GM12801 (cell line): ENCODE measurements around the gene DMWD.

Source experiments
- TF ChIP-seq, protein P1 (sequence below): IDR thresholded peaks from one replicate; pipeline ENCODE4 v1.5.1; 2011; ENCODE audit warnings: control low read depth; ENCODE audit not compliant: insufficient read length; ENCODE audit errors: extremely low read depth

DMWD gene

DNA sequence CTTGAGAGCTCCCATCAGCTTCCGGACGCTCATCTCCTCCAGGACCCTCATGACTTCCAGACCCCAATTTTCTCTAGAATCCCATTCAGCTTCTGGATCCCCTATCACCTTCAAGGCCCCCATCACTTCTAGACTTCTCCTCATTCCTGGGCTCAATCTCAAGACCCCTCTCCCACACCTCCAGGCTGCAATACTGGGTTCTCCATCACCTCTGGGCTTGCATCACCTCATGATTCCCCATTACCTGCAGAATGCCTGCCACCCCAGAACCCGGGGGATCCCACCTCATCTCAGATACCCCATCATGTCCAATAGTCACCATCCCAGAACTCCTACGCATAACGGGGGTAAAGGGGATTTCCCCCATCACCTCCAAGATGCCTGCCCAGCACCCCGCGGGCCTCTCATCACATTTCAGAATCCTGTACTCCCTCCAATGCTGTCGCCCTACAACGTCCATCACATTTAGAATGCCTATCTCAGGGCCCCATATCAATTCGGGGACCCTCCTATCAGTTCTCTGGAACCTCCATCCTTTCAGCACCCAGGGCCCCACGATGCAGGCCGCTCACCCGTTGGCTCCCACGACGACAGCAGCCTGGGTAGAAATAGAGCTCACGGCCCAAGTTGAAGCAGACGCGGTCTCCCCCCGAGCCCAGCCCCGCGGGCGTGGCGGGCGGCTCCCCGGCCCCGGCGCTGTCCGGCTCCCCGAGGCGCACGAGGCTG lies 738 bp downstream of the DMWD start:
- TF ChIP-seq, protein P1, sequence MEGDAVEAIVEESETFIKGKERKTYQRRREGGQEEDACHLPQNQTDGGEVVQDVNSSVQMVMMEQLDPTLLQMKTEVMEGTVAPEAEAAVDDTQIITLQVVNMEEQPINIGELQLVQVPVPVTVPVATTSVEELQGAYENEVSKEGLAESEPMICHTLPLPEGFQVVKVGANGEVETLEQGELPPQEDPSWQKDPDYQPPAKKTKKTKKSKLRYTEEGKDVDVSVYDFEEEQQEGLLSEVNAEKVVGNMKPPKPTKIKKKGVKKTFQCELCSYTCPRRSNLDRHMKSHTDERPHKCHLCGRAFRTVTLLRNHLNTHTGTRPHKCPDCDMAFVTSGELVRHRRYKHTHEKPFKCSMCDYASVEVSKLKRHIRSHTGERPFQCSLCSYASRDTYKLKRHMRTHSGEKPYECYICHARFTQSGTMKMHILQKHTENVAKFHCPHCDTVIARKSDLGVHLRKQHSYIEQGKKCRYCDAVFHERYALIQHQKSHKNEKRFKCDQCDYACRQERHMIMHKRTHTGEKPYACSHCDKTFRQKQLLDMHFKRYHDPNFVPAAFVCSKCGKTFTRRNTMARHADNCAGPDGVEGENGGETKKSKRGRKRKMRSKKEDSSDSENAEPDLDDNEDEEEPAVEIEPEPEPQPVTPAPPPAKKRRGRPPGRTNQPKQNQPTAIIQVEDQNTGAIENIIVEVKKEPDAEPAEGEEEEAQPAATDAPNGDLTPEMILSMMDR = no peak

DNA sequence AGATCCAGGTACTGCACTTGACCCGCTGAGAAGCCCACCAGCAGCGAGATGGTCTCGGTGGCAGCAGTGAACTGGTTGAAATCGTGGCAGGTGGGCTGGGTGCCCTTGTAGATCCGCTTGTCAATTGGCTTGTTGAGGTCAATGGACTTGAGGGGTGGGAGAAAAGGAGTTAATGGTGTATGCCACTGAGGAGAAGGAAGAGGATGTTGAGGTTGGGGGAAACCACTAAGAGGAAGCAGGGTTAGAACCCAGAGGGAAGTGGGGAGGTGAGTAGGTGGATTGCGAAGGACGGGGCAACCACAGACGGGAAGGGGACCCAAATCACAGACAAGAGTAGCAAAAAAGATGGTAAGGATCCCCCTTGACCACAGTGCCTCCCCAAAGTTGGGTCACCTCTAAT lies 1.7 kb downstream of the DMWD start:
- TF ChIP-seq, protein P1 = no peak

DNA sequence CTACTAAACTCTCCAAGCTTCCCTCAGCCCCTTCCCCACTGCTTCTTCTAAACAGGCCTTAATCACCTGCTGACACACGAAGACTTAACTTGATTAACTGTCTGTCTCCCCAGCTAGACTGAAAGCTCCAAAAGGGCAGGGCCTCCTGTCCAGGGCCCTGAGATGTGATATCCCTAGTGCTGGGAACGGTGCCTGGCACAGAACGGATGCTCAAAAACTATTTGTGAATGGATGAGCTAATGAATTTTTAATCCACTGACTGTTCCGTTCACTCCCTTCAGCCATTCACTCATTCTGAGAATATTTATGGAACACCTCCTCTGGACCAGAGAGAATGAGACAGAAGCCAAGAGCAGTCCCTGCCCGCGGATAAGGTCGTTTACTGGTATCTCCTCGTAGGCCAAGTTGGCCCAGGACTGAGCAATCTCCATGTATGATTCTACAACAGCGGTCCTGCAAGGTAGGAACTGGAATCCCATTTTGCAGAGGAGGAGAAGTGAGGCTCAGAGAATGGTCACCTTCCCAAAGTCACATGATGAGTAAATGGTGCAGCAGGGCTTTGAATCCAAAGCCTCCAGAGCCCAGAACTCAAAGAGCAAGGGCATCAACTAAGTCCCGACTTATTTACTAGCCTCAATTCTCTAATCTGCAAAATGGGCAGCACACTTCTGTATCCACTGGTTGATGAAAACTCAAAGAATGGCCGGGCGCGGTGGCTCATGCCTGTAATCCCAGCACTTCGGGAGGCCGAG lies 3.4 kb downstream of the DMWD start:
- TF ChIP-seq, protein P1 = no peak

DNA sequence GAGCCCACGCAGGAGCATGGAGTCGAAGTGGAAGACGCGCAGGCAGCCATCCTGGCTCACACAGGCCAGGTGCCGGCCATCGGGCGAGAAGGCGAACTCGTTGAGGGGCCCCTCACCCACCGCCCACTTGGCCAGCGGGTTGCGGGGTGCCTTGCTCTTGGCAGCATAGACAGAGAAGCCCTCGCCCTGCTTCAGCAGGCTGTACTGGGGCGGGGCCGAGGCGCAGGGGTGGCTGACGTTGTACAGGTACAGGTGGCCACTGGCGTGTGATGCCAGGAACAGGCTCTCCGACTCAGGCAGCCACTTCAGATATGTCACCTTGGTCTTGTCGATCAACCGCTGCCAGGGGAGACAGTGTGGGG lies 6.1 kb downstream of the DMWD start:
- TF ChIP-seq, protein P1 = no peak

DNA sequence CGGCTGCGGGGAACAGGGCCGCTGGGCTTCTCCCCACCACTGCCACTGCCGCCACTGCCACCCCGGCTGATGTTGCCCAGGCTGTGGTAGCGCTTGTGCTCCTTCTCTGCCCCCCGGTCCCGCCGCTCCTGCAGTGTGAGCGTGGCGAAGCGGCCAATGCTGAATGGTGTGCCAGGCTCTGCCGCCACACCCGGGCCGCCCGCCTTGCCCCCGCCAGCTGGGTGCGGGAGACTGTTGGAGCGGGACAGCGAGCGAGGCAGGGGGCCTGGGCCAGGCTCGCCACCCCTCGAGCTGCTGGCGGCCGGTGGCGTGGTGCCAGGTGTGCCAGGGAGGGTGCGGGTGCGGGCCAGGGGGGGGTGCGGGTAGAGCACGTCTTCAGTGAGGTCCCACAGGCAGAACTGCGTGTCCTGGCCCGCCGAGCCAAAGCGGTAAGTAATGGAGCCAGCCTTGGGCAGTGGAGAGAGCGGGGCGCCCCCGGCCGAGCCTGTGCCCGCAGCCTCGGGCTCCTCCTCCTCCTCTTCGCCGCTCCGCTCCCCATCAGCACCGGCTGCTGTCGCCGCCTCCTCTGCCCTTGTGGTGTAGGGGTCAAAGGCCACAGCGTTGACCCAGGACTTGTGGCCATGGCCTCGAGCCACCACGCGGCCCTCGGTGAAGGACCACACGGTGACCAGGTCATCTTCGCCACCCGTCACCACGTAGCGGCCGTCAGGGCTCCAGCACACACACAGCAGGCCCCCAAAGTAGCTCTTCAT lies 6.7 kb downstream of the DMWD start:
- TF ChIP-seq, protein P1 = no peak

DNA sequence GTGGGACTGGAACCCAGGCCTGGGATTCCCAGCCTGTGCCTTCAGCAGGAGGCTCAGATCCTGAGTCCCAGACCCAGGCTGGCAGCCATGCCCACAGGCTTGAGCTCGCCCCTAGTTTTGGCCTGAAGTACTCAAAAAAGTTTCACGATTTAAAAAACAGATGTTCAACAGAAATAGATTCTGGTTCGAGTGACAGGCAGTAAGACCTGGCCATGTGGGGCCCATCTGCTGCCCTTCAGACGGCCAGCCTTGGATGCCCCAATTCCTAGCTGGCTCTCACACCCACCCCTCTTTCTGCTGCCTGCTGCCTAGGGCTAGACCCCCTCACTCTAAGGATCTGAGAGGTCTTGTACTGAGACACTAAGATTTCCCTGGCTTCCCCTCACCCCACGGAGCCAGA lies 7.5 kb downstream of the DMWD start:
- TF ChIP-seq, protein P1 = no peak

DNA sequence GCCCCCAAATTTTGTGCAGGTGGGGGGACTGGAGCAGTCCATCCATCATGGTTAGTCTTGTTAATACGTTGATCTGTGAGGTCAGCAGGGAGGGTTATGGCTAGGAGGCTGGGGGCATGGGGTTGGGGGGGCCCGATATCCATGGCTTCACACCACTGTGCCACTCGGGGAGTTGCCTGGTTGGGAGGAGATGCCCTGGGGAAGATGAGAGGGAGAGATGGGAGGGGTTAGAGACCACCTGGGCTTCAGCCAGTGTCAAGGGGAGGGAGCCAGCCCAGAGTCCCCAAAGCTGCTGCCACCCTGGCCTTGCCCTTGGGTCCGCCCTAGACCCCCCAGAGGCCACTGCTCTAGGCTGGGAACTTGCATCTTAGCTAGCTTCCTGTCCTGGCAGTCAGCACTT lies 8.5 kb downstream of the DMWD start:
- TF ChIP-seq, protein P1 = no peak
